AML-193 (cell line): ENCODE measurements around the gene FAM217B.
A peak's percentile ranks its signal among the peaks of the same experiment; 100 is the strongest.

ENCODE experiments used
- DNase-seq, 2 experiments: peaks; one replicate each; lab custom pipeline; 2025; lab: John Stamatoyannopoulos, UW

The FAM217B gene

DNA sequence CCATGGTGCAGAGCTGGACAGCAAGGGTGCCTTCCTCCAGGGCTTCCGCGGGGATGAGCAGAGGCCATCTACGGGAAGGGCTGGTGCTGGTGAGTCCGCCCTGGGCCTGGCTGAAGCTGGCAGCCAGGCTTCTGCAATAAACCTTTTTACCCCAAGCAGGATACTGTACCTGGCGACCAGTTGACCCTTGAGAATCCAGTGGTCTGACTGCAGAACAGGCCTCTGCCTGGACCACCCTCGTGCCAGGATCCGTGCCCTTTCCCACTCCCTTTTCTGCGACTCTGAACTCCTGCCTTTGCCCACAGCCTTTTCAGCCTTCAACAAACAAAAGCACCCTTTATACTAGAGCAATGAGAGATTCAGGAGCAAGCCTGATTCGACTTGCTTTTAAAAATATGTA, 36.9 kb downstream of the FAM217B start:
- no peak for DNase-seq

DNA sequence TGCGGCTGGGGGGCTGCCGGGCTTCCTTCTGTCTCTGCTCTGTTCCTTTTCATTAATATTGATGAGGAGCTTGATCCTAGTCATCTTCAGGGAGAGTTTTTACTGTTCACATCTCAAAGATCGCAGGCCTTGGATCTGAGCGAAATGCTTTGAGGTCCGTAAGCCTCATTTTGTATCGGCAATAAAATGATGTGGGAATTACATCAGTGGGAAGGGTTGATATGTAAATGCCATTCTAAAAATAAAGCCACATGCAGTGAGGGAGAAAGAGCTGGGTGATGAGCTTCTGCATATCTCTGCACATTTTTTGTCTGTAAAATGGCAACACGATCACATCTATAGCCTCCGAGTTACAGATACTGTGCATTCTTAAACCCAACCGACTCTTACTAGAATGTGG, 42.9 kb downstream of the FAM217B start:
- no peak for DNase-seq

DNA sequence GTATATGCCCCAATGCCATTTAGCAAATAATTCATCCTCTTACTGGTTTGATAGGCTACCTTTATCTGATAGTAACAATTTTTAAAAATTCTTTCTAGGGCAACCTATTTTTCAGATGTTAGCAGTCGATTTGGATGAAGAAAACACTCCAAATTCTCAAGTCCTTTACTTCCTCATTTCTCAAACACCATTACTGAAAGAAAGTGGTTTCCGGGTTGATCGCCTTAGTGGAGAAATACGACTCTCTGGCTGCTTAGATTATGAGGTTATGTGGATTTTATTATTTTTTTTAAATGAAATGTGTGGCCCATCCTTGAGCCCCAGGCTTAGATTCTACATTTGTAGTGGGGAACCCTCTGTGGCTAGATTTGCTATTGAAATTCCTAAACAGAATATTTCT, 44.4 kb downstream of the FAM217B start:
- DNase-seq = peak; percentile 76 to 82

DNA sequence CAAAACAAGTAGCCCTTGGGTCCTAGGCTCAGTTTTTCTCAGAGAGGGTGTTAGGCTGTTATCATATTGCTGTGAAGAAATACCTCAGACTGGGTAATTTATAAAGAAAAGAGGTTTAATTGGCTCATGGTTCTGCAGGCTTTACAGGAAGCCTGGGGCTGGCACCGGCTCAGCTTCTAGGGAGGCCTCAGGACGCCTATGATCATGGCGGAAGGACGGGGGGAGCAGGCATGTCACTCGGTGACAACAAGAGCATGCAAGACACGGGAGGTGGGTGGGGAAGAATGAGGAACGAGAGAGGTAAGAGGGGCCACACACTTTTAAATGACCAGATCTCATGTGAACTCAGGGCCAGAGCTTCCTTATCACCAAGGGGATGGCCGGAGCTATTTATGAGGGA, 45.0 kb downstream of the FAM217B start:
- no peak for DNase-seq

DNA sequence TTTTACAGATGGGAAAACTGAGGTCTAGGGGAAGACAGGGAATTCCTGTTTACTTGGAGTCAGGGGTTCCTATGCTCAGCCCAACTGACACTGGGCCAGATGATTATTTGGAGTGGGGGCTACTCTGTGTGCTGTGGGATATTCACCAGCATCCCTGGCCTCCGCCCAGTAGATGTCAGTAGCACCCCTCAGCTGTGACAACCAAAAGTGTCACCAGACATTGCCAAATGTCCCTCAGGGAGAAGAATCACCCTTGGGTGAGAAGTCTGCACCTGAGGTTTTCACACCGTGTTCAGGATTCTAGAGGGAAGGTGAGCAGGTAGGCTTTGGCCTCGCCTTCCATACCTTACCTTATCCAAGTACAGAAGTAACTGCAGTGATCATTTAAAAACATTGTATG, 45.7 kb downstream of the FAM217B start:
- peak; percentile 4 to 36 for DNase-seq

DNA sequence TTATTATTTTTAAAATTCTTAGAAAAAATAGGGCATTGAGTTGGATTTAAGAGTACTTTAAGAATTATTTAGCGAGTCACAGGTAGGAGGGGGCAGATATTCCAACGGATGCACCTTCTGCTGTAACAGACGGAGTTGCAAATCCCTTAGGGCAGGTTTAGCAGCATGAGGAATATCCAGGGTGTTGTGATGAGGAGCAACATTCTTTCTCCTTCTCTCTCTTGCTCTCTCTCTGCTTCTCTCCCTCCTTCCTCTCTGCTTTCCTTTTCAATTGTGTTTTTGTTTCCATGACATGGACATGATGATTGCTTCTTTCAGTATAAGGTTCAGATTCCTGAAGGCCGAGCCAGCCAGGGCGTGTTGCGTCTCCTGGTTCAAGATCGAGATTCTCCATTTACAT, 46.9 kb downstream of the FAM217B start:
- no peak for DNase-seq

DNA sequence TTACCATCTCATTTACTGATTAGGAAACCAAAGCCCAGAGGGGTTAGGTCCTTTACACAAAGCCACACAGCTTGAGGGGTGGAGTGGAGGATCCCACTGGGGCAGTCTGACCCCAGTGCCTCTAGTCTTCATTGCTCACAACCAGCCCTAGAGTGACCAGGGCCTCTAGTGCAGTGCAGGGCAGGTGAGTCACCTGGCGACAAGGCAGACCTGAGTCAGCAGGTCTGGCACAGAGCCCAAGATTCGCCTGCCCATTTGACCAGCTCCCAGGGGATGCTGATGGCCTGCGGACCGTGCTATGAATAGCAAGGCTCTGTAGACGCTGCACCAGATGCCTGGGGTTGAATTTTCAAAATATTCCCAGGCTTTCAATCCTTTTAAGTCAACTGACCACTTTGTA, 48.0 kb downstream of the FAM217B start:
- no peak for DNase-seq

DNA sequence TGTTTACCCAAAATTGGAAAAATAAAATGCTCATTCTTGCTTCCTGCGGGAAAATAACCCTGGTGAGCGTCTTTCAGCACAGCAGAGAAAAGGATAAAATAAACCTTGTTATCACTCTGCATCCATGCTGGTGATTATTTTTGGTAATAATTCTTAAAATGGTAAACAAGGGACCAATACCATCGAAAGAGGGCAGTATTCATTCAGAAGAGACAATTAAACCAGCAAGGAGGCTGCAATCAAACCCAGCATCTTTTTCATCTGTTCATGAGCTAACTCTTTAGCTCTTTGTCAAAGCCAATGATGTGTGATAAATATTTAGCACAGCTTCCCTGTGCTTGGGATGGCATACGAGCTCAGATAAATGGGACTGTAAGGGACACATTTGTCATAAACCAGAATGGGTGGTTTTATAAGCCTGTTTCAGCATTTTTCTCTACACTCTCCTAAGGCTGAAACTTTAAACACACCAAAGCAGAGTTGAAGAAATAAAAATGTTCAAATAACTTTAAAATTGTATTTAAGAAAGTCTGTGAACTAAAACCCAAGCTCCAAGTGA, 52.4 kb downstream of the FAM217B start:
- peak; percentile 67 to 75 for DNase-seq

DNA sequence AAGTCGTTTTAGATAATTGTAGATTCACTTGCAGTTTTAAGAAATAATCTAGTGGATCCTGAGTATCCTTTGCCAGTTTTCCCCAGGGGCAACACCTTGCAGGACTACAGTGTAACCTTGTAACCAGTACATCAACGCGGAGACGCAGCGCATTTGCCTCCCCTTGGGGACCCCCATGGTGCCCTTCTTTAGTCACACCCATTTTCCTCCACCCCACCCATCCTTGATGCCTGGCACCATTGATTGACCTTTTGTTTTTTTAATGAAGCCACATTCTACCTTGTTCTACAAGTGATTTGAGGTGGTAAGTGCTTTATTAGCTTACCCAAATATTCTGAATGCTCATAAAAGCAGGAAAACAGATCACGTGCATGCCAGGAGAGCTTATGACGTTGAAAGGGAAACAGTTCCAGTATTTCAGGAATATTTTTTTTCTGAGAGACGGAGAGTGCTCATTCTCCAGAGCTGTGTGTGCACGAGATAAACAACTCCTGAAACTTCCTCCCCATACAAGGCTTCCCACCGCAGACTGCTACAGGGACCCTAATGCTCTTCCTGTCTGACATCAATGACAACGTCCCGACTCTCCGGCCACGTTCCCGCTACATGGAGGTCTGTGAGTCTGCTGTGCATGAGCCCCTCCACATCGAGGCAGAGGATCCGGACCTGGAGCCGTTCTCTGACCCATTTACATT, 53.7 kb downstream of the FAM217B start:
- DNase-seq = no peak

DNA sequence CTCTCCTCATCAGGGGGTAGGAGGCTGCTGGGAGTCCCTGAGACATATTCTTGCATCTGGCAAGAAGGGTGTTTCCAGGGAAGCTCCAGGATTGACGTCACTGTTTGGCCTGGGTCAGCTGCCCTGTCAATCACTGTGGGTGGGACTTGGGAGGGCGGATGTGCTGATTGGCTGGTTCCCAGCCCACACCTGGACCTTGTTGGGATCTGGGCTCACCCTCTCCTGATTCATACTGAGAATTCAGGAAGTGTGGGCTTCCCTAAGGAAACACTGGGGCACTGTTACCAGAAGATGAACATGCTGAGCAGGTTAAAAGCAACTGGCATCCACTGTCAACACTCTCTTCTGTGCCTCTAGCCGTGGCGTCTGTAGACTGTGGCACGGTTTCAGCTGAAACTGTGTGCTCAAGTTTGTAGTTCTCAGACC, 54.5 kb downstream of the FAM217B start:
- no peak for DNase-seq

DNA sequence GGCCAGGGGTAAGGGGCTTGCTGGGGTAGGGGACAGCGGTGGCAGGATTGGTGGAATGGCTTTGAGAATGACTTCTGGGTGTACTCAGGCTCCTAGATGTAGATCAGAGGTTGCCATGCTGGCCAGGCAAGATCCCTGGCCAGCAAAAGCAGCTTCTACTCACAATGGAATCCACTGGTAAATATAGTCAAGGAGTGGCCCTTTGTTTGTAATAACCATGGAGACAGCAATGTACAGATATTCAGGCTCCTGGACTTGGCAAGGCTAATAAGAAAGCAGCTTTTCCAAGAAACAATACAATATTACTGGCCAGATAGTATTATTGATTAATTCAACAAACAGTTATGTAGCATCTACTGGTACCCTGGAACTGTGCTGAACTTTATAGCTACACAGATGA, 55.9 kb downstream of the FAM217B start:
- DNase-seq = no peak

DNA sequence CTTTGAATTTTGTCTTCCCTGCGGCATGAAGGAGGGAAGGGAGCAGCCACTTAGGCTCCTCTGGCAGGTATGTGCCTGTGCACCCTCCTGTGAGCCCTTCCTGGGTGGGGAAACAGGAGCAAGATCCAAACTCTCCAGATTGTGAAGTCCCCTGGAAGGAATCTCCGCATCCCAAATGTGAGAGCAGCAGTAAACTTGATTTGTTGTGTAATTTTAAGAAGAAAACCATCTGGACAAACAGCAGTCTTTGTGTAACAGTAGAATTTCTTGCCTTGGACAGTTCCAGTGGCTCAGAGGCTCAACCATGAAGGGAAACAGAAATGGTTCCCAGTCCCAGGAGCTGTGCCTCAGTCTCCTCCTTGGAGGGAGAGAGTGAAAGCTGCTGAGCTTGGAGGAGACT, 57.7 kb downstream of the FAM217B start:
- no peak for DNase-seq
